Activated naive CD8-positive, alpha-beta T cell treated with anti-CD3 and anti-CD28 coated beads, Interleukin-2, amount 10 ng/mL, durations not matched to agents 7 days and 5 days (primary cell): ENCODE measurements around the gene VMP1. TPM values are rescaled to one million over a fixed set of nuclear protein-coding genes. Genes with fewer than 3 reads are reported as not detected.
"Not testable (repeated sequence)": the region's sequence is repeated elsewhere in the genome, so short reads cannot be mapped to it uniquely, and the experiment has no call there.

Experiments
- ATAC-seq: fragments of 150-1000 bp; cut with Tn5 transposase; one replicate; pipeline ENCODE4 v1.10.0; 2021; ENCODE audit warnings: low read depth, moderate library complexity
- POLR2A ChIA-PET: fragments of 350-600 bp; sonication (Branson Sonifier 250); formaldehyde crosslinking; loops from one replicate; lab custom pipeline; 2021; ENCODE audit warnings: antibody characterized with exemption; lab: Charles Lee
- DNase-seq: peaks from one replicate; pipeline ENCODE4 v3.0.0; 2021
- H3K27ac Mint-ChIP-seq: one replicate; pipeline ENCODE4 v1.8.0; 2022; ENCODE audit warnings: mild to moderate bottlenecking, mixed read lengths
- H3K27me3 Mint-ChIP-seq: one replicate; pipeline ENCODE4 v1.8.0; 2022; ENCODE audit warnings: mild to moderate bottlenecking, moderate library complexity, mixed read lengths
- H3K36me3 Mint-ChIP-seq: one replicate; pipeline ENCODE4 v1.8.0; 2021; ENCODE audit warnings: mild to moderate bottlenecking, mixed read lengths
- H3K4me1 Mint-ChIP-seq: one replicate; pipeline ENCODE4 v1.8.0; 2021; ENCODE audit warnings: mixed read lengths
- H3K4me3 Mint-ChIP-seq: one replicate; pipeline ENCODE4 v1.8.0; 2022; ENCODE audit warnings: mild to moderate bottlenecking, moderate library complexity, mixed read lengths
- H3K9me3 Mint-ChIP-seq: one replicate; pipeline ENCODE4 v1.8.0; 2021; ENCODE audit warnings: mixed read lengths
- total RNA-seq, 2 experiments: library from RNA; stranded (reverse); gene quantifications; one replicate each; pipeline ENCODE4 v1.2.3, GENCODE V29; 2021

Gene VMP1
- total RNA-seq, 2 experiments from 2014 or later = 114 to 116 TPM

DNA sequence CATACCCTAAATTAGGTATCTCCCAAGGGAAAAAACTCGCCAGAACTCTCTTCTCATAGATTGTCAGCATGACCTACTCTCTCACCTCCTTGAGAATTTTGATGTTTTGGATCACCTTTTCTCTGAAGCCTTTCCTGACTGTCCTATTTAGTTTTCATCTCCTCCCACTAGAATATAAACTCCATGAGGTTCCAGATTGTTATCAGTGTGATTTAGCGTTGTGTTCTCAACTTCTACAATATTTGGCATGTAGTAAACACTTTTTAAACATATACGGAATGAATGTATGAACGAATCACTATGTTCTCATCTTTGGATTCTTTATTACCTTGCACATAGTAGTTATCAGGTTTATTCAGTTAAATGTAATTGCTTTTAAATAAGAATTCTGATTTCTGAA is 88.7 kb downstream of the VMP1 start:
- no peak overlapping the region for H3K27ac Mint-ChIP-seq
- POLR2A ChIA-PET = interaction anchor here (1.2 kb wide), 1 partner anchor 9 kb away, joined by 3 read pairs; no protein-coding TSS in a partner anchor

DNA sequence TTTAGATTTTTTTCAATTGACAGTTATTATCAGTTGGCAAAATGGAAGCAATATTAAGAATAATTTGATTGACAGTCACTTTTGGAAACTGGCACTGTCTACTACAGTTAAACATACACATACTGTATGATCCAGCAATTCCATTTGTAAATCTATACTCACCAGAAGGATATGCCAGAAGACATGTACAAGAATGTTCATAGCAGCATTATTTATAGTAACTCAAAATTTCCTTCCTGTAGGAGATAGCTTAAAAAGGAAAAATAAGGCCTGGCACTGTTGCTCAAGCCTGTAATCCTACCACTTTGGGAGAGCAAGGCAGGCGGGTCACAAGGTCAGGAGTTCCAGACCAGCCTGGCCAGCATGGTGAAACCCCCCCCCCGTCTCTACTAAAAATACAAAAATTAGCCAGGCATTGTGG is 89.3 kb downstream of the VMP1 start:
- Mint-ChIP-seq H3K9me3 (no peaks in the 10 kb centered on the region), H3K4me3 (no peak overlapping the region), H3K27me3 (no peaks in the 10 kb centered on the region), H3K36me3 (peaks cover 20% of the 10 kb centered on the region), H3K4me1 (peaks cover 15% of the 10 kb centered on the region), H3K27ac (no peak overlapping the region)
- POLR2A ChIA-PET = interaction anchor here (0.9 to 1.3 kb wide), 3 partner anchors 10 to 47 kb away, joined by 3 to 4 read pairs (median 3); no protein-coding TSS in a partner anchor
- DNase-seq (no peak), ATAC-seq (no peak)

More for the DNA sequence above, 88.7 kb downstream of the VMP1 start:
- Mint-ChIP-seq H3K9me3 (no peaks in the 10 kb centered on the region), H3K36me3 (peaks cover 22% of the 10 kb centered on the region), H3K4me3 (no peak overlapping the region), H3K27me3 (no peaks in the 10 kb centered on the region), H3K4me1 (peaks cover 15% of the 10 kb centered on the region)
- DNase-seq = no peak
- ATAC-seq = no peak

DNA sequence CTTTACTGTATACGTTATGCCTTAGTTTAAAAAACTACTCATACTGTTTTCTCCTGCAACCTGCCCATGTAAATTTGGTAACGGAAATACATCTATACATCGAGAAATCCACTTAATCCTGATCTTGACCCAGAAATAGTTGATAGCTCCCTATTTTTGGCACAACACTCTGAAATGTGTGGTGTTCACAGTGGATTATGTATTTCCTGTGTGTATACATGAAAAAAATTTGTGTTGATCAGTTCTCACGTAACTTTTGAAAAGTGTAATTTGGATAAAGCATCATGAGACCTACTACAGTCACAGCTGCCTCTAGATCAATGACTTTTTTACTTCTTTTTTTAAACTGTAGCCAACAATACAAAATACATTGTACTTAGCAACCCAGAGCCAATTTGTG is 90.7 kb downstream of the VMP1 start:
- H3K4me1 Mint-ChIP-seq = peaks cover 15% of the 10 kb centered on the region
- ATAC-seq (no peak), DNase-seq (no peak)
- H3K27me3 Mint-ChIP-seq = no peaks in the 10 kb centered on the region
- H3K4me3 Mint-ChIP-seq = no peak overlapping the region
- H3K27ac Mint-ChIP-seq = no peak overlapping the region
- POLR2A ChIA-PET = no interaction called here
- H3K36me3 Mint-ChIP-seq = peaks cover 17% of the 10 kb centered on the region
- H3K9me3 Mint-ChIP-seq = no peaks in the 10 kb centered on the region

DNA sequence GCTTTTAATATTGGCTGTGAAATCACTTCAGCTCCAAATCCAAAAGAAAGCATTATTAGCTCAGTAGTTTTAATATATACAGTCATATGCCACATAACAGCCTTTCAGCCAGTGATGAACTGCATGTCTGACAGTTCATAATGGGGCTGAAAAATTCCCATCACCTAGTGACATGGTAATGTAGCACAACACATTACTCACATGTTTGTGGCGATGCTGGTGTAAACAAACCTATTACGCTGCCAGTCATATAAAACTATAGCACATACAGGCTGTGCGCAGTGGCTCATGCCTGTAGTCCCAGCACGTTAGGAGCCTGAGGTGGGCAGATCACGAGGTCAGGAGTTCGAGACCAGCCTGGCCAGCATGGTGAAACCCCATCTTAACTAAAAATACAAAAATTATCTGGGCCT is 93.1 kb downstream of the VMP1 start:
- H3K36me3 Mint-ChIP-seq = peaks cover 9% of the 10 kb centered on the region
- H3K27me3 Mint-ChIP-seq = no peaks in the 10 kb centered on the region
- H3K9me3 Mint-ChIP-seq = no peaks in the 10 kb centered on the region
- peaks cover 21% of the 10 kb centered on the region for H3K4me1 Mint-ChIP-seq
- no peak overlapping the region for H3K27ac Mint-ChIP-seq
- H3K4me3 Mint-ChIP-seq = no peak overlapping the region
- no peak for ATAC-seq
- DNase-seq = no peak
- POLR2A ChIA-PET = no interaction called here

DNA sequence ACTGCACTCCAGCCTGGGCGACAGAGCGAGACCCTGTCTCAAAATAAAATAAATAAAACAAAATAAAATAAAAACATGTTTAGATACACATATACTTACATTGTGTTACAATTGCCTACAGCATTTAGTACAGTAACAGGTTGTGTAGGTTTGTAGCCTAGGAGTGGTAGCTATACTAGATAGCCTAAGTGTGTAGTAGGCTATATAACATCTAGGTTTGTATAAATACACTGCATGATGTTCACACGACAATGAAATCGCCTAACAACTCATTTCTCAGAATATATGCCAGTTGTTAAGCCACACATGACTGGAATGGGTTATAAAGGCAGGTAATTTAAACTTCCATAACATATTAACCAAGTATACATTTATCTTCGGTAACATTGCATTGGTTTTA is 94.7 kb downstream of the VMP1 start:
- POLR2A ChIA-PET = no interaction called here
- ATAC-seq = no peak
- Mint-ChIP-seq H3K27ac (no peak overlapping the region), H3K9me3 (no peaks in the 10 kb centered on the region), H3K4me3 (no peak overlapping the region), H3K4me1 (peaks cover 19% of the 10 kb centered on the region), H3K36me3 (peaks cover 5% of the 10 kb centered on the region), H3K27me3 (no peaks in the 10 kb centered on the region)
- no peak for DNase-seq

DNA sequence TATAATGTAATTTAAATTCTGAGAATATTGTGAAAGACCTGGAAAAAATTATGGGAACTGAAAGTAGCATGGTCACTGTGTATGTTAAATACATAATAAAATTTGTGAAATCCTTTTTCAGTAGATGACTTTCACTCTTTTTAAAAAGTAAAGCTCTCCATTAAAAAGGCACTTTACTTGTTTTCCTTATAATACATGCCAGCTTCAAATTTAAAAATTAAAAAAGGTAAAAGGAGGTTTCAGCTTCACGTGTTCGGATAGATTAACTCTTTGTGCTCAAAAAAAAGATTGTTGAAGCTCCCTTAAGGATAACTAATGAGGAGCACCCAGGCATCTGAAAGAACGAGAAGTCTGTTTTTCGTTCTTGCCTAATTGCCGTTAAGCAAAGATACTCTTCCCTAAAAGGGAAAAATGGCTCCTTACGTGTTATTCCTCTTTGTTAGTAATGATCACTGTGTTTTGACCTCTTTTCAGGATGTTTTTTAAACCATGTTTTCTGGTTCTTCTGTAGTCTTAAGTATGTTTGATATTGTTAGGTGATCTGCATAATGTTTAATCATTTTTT is 97.5 kb downstream of the VMP1 start:
- DNase-seq = no peak
- Mint-ChIP-seq H3K27ac (no peak overlapping the region), H3K4me1 (peaks cover 16% of the 10 kb centered on the region), H3K36me3 (peaks cover 3% of the 10 kb centered on the region), H3K4me3 (no peak overlapping the region), H3K9me3 (no peaks in the 10 kb centered on the region), H3K27me3 (no peaks in the 10 kb centered on the region)
- no peak for ATAC-seq
- POLR2A ChIA-PET = no interaction called here

DNA sequence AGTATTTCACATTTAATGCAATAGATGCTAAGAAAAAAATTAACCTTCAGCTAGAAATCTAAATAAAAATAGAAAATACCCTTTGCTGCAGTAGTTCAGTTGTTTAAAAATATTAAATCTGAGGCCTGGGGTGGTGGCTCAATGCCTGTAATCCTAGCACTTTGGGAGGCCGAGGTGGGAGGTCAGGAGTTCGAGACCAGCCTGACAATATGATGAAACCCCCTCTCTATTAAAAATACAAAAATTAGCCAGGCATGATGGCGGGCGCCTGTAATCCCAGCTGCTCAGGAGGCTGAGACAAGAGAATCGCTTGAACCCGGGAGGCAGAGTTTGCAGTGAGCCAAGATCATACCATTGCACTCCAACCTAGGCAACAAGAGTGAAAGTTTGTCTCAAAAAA is 98.9 kb downstream of the VMP1 start:
- not testable (repeated sequence) for DNase-seq, H3K27ac Mint-ChIP-seq, H3K36me3 Mint-ChIP-seq, H3K9me3 Mint-ChIP-seq, H3K4me3 Mint-ChIP-seq, H3K27me3 Mint-ChIP-seq, ATAC-seq
- POLR2A ChIA-PET = interaction anchor here (0.5 to 1.1 kb wide), 2 partner anchors 20 to 98 kb away, joined by 3 read pairs; no protein-coding TSS in a partner anchor
- H3K4me1 Mint-ChIP-seq = peaks cover 15% of the 10 kb centered on the region

DNA sequence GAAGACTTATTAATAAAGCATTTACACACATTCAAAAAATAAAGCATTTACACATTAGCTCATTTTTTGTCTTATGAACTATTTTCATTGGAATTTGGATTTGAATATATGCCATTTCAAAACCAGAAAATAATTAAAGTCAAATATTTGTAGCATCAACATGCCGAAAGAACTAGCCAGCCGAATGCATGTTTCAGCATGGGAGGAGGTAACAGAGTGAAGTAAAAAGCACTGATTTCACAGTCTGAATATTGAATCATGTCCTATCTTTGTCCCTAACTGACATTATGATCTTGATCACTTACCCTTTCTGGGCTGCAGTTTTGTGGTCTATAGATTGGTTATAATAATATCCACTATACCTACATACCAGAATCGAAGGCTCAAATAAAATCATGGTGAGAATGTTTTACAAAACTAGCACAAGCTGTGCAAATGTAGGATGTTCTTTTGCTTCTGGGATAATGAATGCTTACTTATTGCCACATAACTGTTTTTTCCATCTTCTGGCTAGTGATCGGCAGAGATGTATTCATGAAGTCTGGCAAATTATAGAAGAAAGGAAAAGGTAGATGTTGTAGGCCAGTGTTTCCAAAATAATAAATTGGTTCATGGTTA is 100.5 kb downstream of the VMP1 start:
- no peak overlapping the region for H3K27ac Mint-ChIP-seq

DNA sequence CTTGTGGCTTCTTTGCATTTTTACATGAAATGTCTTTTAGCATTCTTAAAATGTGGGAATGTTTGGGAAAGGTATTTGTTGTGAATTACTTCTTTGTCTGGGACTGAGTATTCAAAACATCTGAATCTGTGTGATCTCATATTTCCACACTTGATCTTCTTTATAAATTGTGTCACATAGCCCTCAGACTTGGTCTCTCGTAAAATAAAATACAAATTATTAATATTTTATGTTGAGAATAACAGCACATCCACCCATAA is 103.4 kb downstream of the VMP1 start:
- POLR2A ChIA-PET = no interaction called here
- Mint-ChIP-seq H3K4me3 (no peak overlapping the region), H3K36me3 (peaks cover 25% of the 10 kb centered on the region), H3K27ac (no peak overlapping the region), H3K27me3 (no peaks in the 10 kb centered on the region), H3K4me1 (peaks cover 23% of the 10 kb centered on the region), H3K9me3 (no peaks in the 10 kb centered on the region)
- no peak for ATAC-seq
- no peak for DNase-seq

More for the DNA sequence above, 100.5 kb downstream of the VMP1 start:
- H3K9me3 Mint-ChIP-seq = no peaks in the 10 kb centered on the region
- DNase-seq (no peak), ATAC-seq (no peak)
- H3K36me3 Mint-ChIP-seq = peaks cover 17% of the 10 kb centered on the region
- POLR2A ChIA-PET = interaction anchor here (0.6 kb wide), 1 partner anchor 30 kb away, joined by 4 read pairs; no protein-coding TSS in a partner anchor
- peaks cover 24% of the 10 kb centered on the region for H3K4me1 Mint-ChIP-seq
- H3K4me3 Mint-ChIP-seq = no peak overlapping the region
- H3K27me3 Mint-ChIP-seq = no peaks in the 10 kb centered on the region

DNA sequence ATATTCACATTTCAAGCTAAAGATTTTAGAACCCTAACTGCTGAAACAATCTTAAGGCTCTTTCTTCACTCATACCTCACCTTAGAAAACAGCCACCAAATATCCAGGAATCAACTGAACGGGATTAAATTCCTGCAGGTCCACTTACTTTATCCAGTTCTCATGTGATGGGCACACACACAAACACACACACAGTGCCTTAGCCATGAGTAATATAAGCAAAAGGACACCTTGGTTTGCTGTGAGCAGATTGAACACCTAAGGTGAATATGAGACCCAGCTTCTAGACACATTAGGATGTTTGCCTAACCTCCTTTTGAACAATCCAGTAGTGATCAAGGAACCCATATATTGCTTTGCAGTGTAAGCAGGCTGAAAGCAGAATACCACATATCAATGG is 103.8 kb downstream of the VMP1 start:
- ATAC-seq (no peak), DNase-seq (no peak)
- Mint-ChIP-seq H3K36me3 (peaks cover 27% of the 10 kb centered on the region), H3K27me3 (no peaks in the 10 kb centered on the region), H3K27ac (no peak overlapping the region), H3K4me3 (no peak overlapping the region), H3K9me3 (no peaks in the 10 kb centered on the region), H3K4me1 (peaks cover 26% of the 10 kb centered on the region)
- POLR2A ChIA-PET = interaction anchor here (0.7 kb wide), 1 partner anchor 14 kb away, joined by 3 read pairs; no protein-coding TSS in a partner anchor

DNA sequence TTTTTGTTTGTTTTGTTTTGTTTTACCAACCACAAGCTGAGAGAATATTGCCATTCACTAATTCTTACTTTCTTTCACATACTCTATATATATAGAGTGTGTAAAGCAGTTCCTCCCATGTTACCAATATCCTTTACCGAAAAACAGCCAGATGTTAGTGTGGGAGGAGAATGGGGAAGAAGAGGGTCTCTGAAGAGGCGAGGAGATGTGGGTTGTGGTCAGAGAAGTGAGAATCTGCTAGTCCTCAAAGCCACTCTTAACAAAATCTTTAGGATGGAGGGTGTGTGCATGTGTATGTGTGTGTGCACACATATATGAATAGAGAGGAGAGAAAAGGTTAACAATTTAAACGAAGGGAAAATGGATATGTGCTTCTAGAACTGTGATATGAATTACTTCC is 104.7 kb downstream of the VMP1 start:
- Mint-ChIP-seq H3K9me3 (no peaks in the 10 kb centered on the region), H3K36me3 (peaks cover 27% of the 10 kb centered on the region), H3K27me3 (no peaks in the 10 kb centered on the region), H3K27ac (peak overlapping the region; percentile 49), H3K4me3 (peak overlapping the region; percentile 17), H3K4me1 (peaks cover 24% of the 10 kb centered on the region)
- DNase-seq = no peak
- POLR2A ChIA-PET = interaction anchor here (0.7 kb wide), 1 partner anchor 13 kb away, joined by 3 read pairs; no protein-coding TSS in a partner anchor
- peak; percentile 33 for ATAC-seq

DNA sequence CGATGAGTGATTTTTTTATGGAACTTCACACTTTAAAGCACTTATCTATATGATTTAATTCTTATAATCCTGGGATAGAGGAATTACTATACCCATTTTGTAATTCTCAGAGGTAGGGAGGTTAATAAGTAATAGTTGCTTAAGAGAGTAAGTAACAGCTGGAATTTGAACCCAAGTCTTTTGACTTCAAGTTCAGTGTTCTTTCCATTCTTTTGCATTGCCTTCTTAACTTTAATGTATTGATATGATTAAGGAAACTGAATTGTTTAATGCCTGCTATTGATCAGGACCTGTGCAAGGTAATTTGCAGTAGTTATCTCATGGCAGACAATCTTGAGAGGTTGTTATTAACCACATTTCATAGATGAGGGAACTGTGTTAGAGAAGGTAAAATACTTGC is 106.8 kb downstream of the VMP1 start:
- Mint-ChIP-seq H3K36me3 (peaks cover 27% of the 10 kb centered on the region), H3K9me3 (no peaks in the 10 kb centered on the region), H3K27me3 (no peaks in the 10 kb centered on the region), H3K4me3 (no peak overlapping the region), H3K27ac (no peak overlapping the region), H3K4me1 (peaks cover 22% of the 10 kb centered on the region)
- ATAC-seq = no peak
- POLR2A ChIA-PET = interaction anchor here (1.0 kb wide), 1 partner anchor 23 kb away, joined by 4 read pairs; no protein-coding TSS in a partner anchor
- no peak for DNase-seq

DNA sequence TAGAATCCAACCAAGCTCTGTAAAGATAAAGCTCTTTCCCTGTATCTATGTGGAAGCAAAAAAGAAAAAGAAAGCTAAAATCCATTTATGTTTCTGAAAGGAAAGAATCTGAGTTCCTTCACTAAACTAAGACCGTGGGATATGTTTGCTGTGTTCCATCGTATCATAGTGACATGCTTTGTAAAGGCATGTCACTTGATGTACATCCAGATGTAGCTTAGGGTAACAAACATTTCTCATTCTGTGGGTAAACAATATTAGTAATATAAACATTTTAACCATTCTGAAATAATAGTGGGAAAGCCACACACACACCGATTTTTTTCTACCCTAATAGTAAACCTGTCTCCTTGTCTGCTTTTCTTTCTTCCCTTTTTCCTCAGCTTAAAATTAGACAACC is 107.2 kb downstream of the VMP1 start:
- no peak overlapping the region for H3K27ac Mint-ChIP-seq
- H3K27me3 Mint-ChIP-seq = no peaks in the 10 kb centered on the region
- H3K36me3 Mint-ChIP-seq = peaks cover 26% of the 10 kb centered on the region
- no peak for DNase-seq
- POLR2A ChIA-PET = interaction anchor here (1.0 kb wide), 1 partner anchor 23 kb away, joined by 4 read pairs; no protein-coding TSS in a partner anchor
- H3K9me3 Mint-ChIP-seq = no peaks in the 10 kb centered on the region
- ATAC-seq = no peak
- peaks cover 22% of the 10 kb centered on the region for H3K4me1 Mint-ChIP-seq
- no peak overlapping the region for H3K4me3 Mint-ChIP-seq

DNA sequence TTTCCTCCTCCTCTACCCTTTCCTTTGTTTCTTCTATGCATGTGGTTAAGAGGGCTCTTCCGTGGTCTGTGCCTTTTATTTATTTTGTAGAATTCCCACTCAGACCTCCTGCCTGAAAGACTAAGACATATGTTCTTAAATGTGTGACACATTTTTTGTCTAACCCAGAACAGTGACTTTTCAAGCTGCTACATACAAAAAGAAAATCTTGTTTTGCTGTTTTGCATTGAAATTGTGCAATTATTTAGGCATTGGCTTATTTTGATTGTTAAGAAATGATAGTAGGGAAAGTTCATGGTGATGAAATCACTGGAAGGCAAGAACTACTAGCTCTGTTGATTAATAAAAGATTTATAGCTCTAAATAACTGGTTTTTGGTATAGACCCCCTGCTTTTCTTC is 108.5 kb downstream of the VMP1 start:
- ATAC-seq (no peak), DNase-seq (no peak)
- H3K27ac Mint-ChIP-seq = no peak overlapping the region
- H3K9me3 Mint-ChIP-seq = no peaks in the 10 kb centered on the region
- POLR2A ChIA-PET = interaction anchor here (0.6 kb wide), 1 partner anchor 16 kb away, joined by 9 read pairs; no protein-coding TSS in a partner anchor
- peaks cover 28% of the 10 kb centered on the region for H3K4me1 Mint-ChIP-seq
- H3K36me3 Mint-ChIP-seq = peaks cover 30% of the 10 kb centered on the region
- no peaks in the 10 kb centered on the region for H3K27me3 Mint-ChIP-seq
- no peak overlapping the region for H3K4me3 Mint-ChIP-seq
